ENCODE measurements around the gene LRBA. TPM values are rescaled to one million over a fixed set of nuclear protein-coding genes. Genes with fewer than 3 reads are reported as not detected.

The LRBA gene
- total RNA-seq, 1 experiment from 2014 or later, result 69.1 TPM

- POLR2A ChIA-PET, result no interaction called here
Measured at GRCh38 chr4:150896497-150896896, 118.6 kb downstream of the LRBA start.

More at GRCh38 chr4:150896497-150896896, 118.6 kb downstream of the LRBA start:
- no peak overlapping the region for H3K4me3 Mint-ChIP-seq
- DNase-seq (ENCODE audit: low spot score), result no peak
- H3K4me1 Mint-ChIP-seq, result no peaks in the 10 kb centered on the region
- peaks cover 4% of the 10 kb centered on the region for H3K9me3 Mint-ChIP-seq
- no peak for ATAC-seq
- peaks cover 40% of the 10 kb centered on the region for H3K36me3 Mint-ChIP-seq
- TF ChIP-seq JUN (CRISPR knock-in tag; IDR thresholded peaks at IDR 0.05), result no peak
- TF ChIP-seq PRDM15 (CRISPR knock-in tag; IDR thresholded peaks at IDR 0.05), result no peak
- TF ChIP-seq KAT7 (CRISPR knock-in tag; IDR thresholded peaks at IDR 0.05; ENCODE audit: borderline replicate concordance), result no peak
- TF ChIP-seq TEAD1 (CRISPR knock-in tag; IDR thresholded peaks at IDR 0.05), result no peak
- TF ChIP-seq, protein P1, sequence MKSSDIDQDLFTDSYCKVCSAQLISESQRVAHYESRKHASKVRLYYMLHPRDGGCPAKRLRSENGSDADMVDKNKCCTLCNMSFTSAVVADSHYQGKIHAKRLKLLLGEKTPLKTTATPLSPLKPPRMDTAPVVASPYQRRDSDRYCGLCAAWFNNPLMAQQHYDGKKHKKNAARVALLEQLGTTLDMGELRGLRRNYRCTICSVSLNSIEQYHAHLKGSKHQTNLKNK (CRISPR knock-in tag; IDR thresholded peaks at IDR 0.05), result no peak
- TF ChIP-seq FOXK1 (CRISPR knock-in tag; IDR thresholded peaks at IDR 0.05), result no peak
- no peak for TF ChIP-seq FOXP1 (CRISPR knock-in tag; IDR thresholded peaks at IDR 0.05; ENCODE audit: borderline replicate concordance)
- TF ChIP-seq MYBL2 (CRISPR knock-in tag; IDR thresholded peaks at IDR 0.05), result no peak
- TF ChIP-seq AFF4 (CRISPR knock-in tag; IDR thresholded peaks at IDR 0.05; ENCODE audit: borderline replicate concordance), result no peak
- no peak for TF ChIP-seq JAZF1 (CRISPR knock-in tag; IDR thresholded peaks at IDR 0.05)
- no peak for TF ChIP-seq ZNF425 (CRISPR knock-in tag; conservative IDR thresholded peaks at IDR 0.05)
- CTCF ChIA-PET, result no interaction called here
- no peaks in the 10 kb centered on the region for H3K27me3 Mint-ChIP-seq (ENCODE audit: low read depth)
- no peak overlapping the region for H3K27ac Mint-ChIP-seq
